Mucosa of descending colon (tissue), 3 donors: ENCODE data around the gene DTYMK. TPM values are rescaled to one million over a fixed set of nuclear protein-coding genes. Genes with fewer than 3 reads are reported as not detected.
"Not testable (repeated sequence)": the region's sequence is repeated elsewhere in the genome, so short reads cannot be mapped to it uniquely, and the experiment has no call there.

Experiments used
- ATAC-seq: fragments of 200-7000 bp; cut with Tn5 transposase; one replicate; pipeline ENCODE4 v1.9.1; 2020; ENCODE audit warnings: mild to moderate bottlenecking, moderate library complexity
- DNase-seq, 3 donors: peaks; one replicate each; pipeline ENCODE4 v3.0.0-alpha.2; 2020
- H3K36me3 ChIP-seq: fragments of 200-600 bp; one replicate; pipeline ENCODE4 v1.8.0; 2021; ENCODE audit warnings: low read depth, mild to moderate bottlenecking
- H3K4me1 ChIP-seq: fragments of 200-600 bp; one replicate; pipeline ENCODE4 v1.8.0; 2021; ENCODE audit warnings: low read depth, mild to moderate bottlenecking
- H3K4me3 ChIP-seq: fragments of 200-600 bp; one replicate; pipeline ENCODE4 v1.8.0; 2021; ENCODE audit warnings: mild to moderate bottlenecking
- H3K9me3 ChIP-seq: fragments of 200-600 bp; one replicate; pipeline ENCODE4 v1.8.0; 2021; ENCODE audit warnings: mild to moderate bottlenecking
- intact Hi-C, 2 donors: fragments of 100-400 bp; cut with DNase I in 1 of 2; cut with micrococcal nuclease in 1 of 2; formaldehyde crosslinking; loops; one replicate each; pipeline versions ENCODE4 v1.11.0 to v1.11.1; 2022; cut with DNase I, micrococcal nuclease
- total RNA-seq, 3 donors: library from RNA; stranded (reverse); fragmentation: NEBNext Ultra II Directional in 2 of 3; extraction: Animal tissue kit (Norgen Biotek cat#: 25700) in 2 of 3; gene quantifications; one replicate each; pipeline versions ENCODE4 v1.2.1 to v1.2.4, GENCODE V29; 2021 to 2023
- TF ChIP-seq, protein P1 (sequence below): fragments of 200-600 bp; IDR thresholded peaks from one replicate; pipeline ENCODE4 v1.8.0; 2022; ENCODE audit warnings: antibody characterized with exemption, mild to moderate bottlenecking
- donor health status: DM: no; HTN: no; CAD: no; lungs with moderate emphysema.
- donor health status: DM: no; HTN: no; CAD: no.
- donor health status: DM: no; HTN: yes; CAD: no.

Gene DTYMK
- total RNA-seq, 3 donors from 2014 or later, result 17.9 to 31.0 (median 19.7) TPM

- H3K9me3 ChIP-seq, ATAC-seq, H3K4me3 ChIP-seq, intact Hi-C loops, H3K36me3 ChIP-seq: not testable (repeated sequence)
- TF ChIP-seq, protein P1, sequence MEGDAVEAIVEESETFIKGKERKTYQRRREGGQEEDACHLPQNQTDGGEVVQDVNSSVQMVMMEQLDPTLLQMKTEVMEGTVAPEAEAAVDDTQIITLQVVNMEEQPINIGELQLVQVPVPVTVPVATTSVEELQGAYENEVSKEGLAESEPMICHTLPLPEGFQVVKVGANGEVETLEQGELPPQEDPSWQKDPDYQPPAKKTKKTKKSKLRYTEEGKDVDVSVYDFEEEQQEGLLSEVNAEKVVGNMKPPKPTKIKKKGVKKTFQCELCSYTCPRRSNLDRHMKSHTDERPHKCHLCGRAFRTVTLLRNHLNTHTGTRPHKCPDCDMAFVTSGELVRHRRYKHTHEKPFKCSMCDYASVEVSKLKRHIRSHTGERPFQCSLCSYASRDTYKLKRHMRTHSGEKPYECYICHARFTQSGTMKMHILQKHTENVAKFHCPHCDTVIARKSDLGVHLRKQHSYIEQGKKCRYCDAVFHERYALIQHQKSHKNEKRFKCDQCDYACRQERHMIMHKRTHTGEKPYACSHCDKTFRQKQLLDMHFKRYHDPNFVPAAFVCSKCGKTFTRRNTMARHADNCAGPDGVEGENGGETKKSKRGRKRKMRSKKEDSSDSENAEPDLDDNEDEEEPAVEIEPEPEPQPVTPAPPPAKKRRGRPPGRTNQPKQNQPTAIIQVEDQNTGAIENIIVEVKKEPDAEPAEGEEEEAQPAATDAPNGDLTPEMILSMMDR, result peak; percentile 38
- peaks cover 16% of the 10 kb centered on the region for H3K4me1 ChIP-seq
- peak; percentile 78 to 86 (median 82) for DNase-seq
Measured at GRCh38 chr2:241732513-241733186, 46.0 kb upstream of the DTYMK start.

- H3K4me1 ChIP-seq, result peaks cover 11% of the 10 kb centered on the region
- intact Hi-C loops, result no loop called here
- H3K36me3 ChIP-seq, result no peaks in the 10 kb centered on the region
- no peaks in the 10 kb centered on the region for H3K9me3 ChIP-seq
- no peak for DNase-seq
- no peak overlapping the region for H3K4me3 ChIP-seq
- TF ChIP-seq, protein P1, result no peak
- ATAC-seq, result no peak
Measured at GRCh38 chr2:241730671-241731293, 44.2 kb upstream of the DTYMK start.

DNA sequence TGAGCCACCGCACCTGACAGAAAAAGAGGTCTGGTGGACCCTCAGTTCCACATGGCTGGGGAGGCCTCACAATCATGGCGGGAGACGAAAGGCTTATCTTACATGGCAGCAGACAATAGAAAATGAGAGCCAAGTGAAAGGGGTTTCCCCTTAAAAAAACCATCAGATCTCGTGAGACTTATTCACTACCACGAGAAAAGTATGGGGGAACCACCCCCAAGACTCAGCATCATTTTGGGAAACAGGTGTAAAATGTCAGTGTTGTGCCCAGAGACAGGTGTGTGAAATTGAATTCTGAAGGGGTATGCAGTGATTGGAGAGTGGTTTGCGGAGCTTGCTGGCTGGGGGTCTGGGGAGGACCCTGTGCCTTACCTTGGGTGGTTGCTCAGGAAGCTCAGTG is 43.3 kb upstream of the DTYMK start:
- Histone ChIP-seq H3K4me3 (no peak overlapping the region), H3K4me1 (peaks cover 7% of the 10 kb centered on the region), H3K36me3 (no peaks in the 10 kb centered on the region), H3K9me3 (no peaks in the 10 kb centered on the region)
- DNase-seq, result no peak
- intact Hi-C loops, result no loop called here
- TF ChIP-seq, protein P1, result no peak
- ATAC-seq, result no peak

- TF ChIP-seq, protein P1, result no peak
- Histone ChIP-seq H3K36me3 (no peaks in the 10 kb centered on the region), H3K9me3 (no peaks in the 10 kb centered on the region), H3K4me3 (no peak overlapping the region), H3K4me1 (no peaks in the 10 kb centered on the region)
- intact Hi-C loops, result no loop called here
- DNase-seq (peak in 1 of 3 donors; percentile 52), ATAC-seq (peak; percentile 10)
Measured at GRCh38 chr2:241728627-241729026, 42.0 kb upstream of the DTYMK start.

DNA sequence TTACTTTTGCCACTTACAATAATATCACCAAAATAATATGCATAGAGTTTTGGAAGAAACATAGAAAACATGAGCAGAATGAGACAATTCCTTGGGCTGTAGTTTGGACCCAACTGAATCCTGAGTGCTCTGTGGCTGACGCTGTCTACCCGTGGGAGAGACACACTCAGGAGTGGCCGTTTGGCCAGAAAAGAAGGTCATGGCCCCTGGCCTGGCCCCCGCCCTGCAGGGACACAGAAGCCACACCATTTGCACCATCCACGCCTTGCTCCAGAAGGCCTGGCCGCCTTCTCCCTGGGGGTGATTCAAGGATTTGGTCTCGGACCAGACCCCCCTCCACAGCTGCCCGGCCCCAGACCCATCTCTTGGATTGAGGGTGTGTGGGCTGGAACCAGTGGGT is 41.4 kb upstream of the DTYMK start:
- no peak for ATAC-seq
- Histone ChIP-seq H3K4me3 (no peak overlapping the region), H3K4me1 (no peaks in the 10 kb centered on the region), H3K9me3 (peaks cover 1% of the 10 kb centered on the region), H3K36me3 (no peaks in the 10 kb centered on the region)
- no peak for DNase-seq
- intact Hi-C loops, result no loop called here
- TF ChIP-seq, protein P1, result no peak
